WI38 (cell line): ENCODE results near the gene R3HDML.

ENCODE experiments used
- H3K4me3 ChIP-seq: 2 replicates; pipeline ENCODE4 v1.5.1; 2011; ENCODE audit warnings: low read depth, mild to moderate bottlenecking, control low read depth, low read length
- CTCF ChIP-seq: IDR thresholded peaks from 2 replicates; pipeline ENCODE4 v1.5.1; 2012; ENCODE audit warnings: low read depth, mild to moderate bottlenecking, control low read depth, low read length

The R3HDML gene

GRCh38 chr20:44355498-44356352 is 18.9 kb downstream of the R3HDML start, which contains the start of gene HNF4A:
Gene HNF4A, plus strand, starts transcription at chr20:44355699. Its CDS starts 106 bp downstream, at chr20:44355805.
- no peak for TF ChIP-seq CTCF
- no peak within 1 kb of the TSS for H3K4me3 ChIP-seq

- TF ChIP-seq CTCF: no peak
- no peak overlapping the region for H3K4me3 ChIP-seq
Observed at GRCh38 chr20:44356353-44356723, 19.5 kb downstream of the R3HDML start.

GRCh38 chr20:44357020-44357419 is 20.2 kb downstream of the R3HDML start:
- no peak for TF ChIP-seq CTCF

GRCh38 chr20:44357555-44358125 is 20.8 kb downstream of the R3HDML start:
- H3K4me3 ChIP-seq: no peak overlapping the region

More at GRCh38 chr20:44357020-44357419, 20.2 kb downstream of the R3HDML start:
- no peak overlapping the region for H3K4me3 ChIP-seq

DNA sequence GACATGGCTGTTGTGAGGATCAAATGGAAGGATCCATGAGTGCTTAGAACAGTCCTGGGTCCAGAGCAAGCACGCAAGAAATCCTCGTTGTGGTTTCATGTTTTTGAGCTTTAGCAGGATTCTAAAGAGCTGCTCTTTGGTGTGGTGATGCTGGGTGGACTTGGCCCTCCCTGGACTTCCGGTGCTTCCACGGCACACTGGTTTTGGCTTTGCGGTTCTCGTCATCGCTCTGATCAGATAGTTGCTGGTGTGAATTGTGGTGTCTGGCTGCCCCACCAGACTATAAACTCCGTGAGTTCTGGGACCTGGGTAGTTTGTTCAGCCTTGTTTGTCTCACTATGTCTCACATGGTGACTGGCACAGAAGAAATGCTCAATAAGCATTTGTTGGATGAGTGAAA is 21.9 kb downstream of the R3HDML start:
- TF ChIP-seq CTCF: no peak
- no peak overlapping the region for H3K4me3 ChIP-seq

More at GRCh38 chr20:44357555-44358125, 20.8 kb downstream of the R3HDML start:
- TF ChIP-seq CTCF: no peak

DNA sequence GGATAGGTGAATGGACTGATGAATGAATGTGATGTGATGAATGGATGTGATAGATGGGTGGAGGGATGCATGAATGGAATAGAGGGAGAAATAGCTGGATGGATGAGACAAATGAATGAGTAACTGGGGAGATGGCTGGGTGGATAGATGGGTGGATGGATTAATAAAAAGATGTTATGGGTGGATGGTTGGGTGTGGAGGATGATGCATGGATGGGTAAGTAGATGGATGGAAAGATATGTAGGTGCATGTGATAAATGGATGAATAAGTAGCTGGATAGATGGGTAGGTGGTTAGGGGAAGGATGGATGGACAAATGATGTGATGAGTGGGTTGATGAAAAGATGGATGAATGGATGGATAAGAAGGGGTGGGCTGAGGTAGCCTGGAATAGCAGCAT is 23.4 kb downstream of the R3HDML start:
- TF ChIP-seq CTCF: no peak
- no peak overlapping the region for H3K4me3 ChIP-seq

- no peak for TF ChIP-seq CTCF
- no peak overlapping the region for H3K4me3 ChIP-seq
Observed at GRCh38 chr20:44361021-44361420, 24.2 kb downstream of the R3HDML start.
